ENCODE data around the gene MYO1A. TPM values are rescaled to one million over a fixed set of nuclear protein-coding genes. Genes with fewer than 3 reads are reported as not detected.
"Not testable (repeated sequence)": the region's sequence is repeated elsewhere in the genome, so short reads cannot be mapped to it uniquely, and the experiment has no call there.

The MYO1A gene
- polyA plus RNA-seq, 1 donor from 2014 or later, result not detected

GRCh38 chr12:56993346-56993745 is 56.6 kb downstream of the MYO1A start:
- no peaks in the 10 kb centered on the region for H3K27me3 Mint-ChIP-seq
- no peaks in the 10 kb centered on the region for H3K9me3 Mint-ChIP-seq
- peaks cover 5% of the 10 kb centered on the region for H3K36me3 Mint-ChIP-seq
- H3K4me3 Mint-ChIP-seq, result peak overlapping the region in 1 of 4 donors; percentile 22
- H3K4me1 Mint-ChIP-seq, result peaks cover 6 to 12% (median 10%) of the 10 kb centered on the region in 3 donors
- H3K27ac Mint-ChIP-seq, result no peak overlapping the region

- no peaks in the 10 kb centered on the region for H3K9me3 Mint-ChIP-seq
- H3K4me3 Mint-ChIP-seq, result no peak overlapping the region
- peaks cover 2% of the 10 kb centered on the region for H3K27me3 Mint-ChIP-seq
- H3K36me3 Mint-ChIP-seq, result peaks cover 5% of the 10 kb centered on the region
- peak overlapping the region in 1 of 3 donors; percentile 60 for H3K27ac Mint-ChIP-seq
- peaks cover 12 to 13% (median 13%) of the 10 kb centered on the region in 3 donors for H3K4me1 Mint-ChIP-seq
These were observed 58.3 kb downstream of the MYO1A start for GRCh38 chr12:56991319-56992246.

DNA sequence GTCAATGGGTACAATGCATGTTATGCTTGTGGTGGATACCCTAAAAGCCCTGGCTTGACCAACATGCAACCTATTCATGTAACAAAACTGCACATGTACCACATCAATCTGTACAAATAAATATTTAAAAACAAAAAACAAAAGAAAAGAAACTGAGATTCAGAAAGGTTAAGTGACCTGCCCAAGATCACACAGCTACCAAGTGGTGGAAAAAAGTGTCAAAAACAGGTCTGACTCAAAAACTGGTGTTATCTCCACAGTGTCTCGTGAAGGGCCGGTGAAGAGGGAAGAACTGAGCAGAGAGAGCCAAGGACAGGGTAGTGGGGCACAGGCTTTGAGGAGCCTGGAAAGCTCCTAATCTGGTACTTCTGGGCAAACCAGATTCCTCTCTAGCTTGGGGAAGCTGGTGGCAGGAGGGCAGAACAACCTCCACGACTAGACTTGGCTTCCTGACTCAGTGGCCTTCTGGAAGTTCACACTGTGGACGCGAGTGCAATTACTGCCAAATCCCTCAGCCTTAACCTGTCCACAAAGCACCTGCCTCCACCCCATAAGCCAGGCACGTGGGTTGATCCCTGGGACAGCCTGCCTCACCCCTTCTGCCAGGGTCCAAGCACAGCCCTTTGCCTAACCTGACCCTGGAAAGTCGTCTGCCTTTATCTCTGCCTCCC is 59.1 kb downstream of the MYO1A start:
- Mint-ChIP-seq H3K27me3 (peaks cover 2% of the 10 kb centered on the region), H3K4me1 (peaks cover 12 to 13% (median 13%) of the 10 kb centered on the region in 3 donors), H3K9me3 (no peaks in the 10 kb centered on the region), H3K36me3 (peaks cover 2% of the 10 kb centered on the region), H3K27ac (peak overlapping the region in 1 of 3 donors; percentile 60), H3K4me3 (no peak overlapping the region)

DNA sequence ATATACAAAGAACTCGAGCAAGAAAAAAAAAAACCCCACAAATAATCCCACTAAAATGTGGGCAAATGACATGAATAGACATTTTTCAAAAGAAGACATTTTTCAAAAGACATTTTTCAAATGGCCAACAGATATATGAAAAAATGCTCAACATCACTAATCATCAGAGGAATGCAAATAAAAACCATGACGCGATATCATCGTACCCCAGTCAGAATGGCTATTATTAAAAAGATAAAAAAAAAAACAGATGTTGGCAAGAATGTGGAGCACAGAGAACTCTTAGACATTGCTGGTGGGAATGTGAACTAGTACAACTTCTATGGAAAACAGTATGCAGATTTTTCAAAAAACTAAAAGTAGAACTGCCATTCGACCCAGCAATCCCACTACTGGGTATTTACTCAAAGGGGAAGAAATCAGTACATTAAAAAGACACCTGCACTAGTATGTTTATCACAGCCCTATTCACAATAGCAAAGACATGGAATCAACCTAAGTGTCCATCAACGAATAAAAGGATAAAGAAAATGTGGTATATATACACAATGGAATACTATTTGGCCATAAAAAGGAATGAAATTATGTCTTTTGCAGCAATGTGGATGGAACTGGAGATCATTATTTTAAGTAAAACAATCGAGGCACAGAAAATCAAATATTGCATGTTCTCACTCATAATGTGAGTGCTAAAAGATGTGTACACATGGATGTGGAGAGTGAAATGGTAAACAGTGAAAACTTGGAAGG is 59.9 kb downstream of the MYO1A start:
- Mint-ChIP-seq H3K4me1 (peaks cover 12 to 13% (median 13%) of the 10 kb centered on the region in 3 donors), H3K27me3 (peaks cover 4% of the 10 kb centered on the region), H3K36me3 (peaks cover 2% of the 10 kb centered on the region), H3K9me3 (no peaks in the 10 kb centered on the region), H3K27ac (no peak overlapping the region), H3K4me3 (no peak overlapping the region)

- Mint-ChIP-seq H3K36me3 (peaks cover 2% of the 10 kb centered on the region), H3K4me3 (no peak overlapping the region), H3K4me1 (peaks cover 12 to 13% (median 13%) of the 10 kb centered on the region in 3 donors), H3K9me3 (no peaks in the 10 kb centered on the region), H3K27ac (no peak overlapping the region), H3K27me3 (peaks cover 4% of the 10 kb centered on the region)
These were observed 61.7 kb downstream of the MYO1A start for GRCh38 chr12:56988207-56988739.

DNA sequence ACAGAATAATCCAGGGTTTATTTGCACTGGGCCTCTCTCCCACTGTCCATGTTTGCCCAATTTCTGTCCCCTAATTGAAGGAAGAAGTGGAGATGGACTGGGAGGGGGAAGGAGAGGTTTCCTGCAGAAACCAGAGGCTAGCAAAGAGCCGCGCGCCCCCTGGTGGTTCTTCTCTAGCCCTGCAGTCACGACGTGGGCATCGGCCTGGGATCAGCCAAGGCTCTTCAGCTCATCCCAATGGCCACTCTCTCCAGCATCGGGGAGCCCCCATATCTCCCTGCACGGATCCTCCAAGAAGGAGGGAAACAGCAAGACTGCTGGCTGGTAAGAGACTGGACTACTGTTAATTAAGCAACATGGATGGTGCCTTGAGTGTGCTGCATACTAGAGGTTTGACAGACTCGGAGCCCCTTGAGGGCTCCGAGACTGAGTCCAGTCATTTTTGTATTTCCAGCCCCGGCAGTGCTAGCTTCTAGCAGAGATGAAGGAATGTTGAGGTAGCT is 62.3 kb downstream of the MYO1A start:
- no peaks in the 10 kb centered on the region for H3K9me3 Mint-ChIP-seq
- H3K27me3 Mint-ChIP-seq, result peaks cover 4% of the 10 kb centered on the region
- H3K4me1 Mint-ChIP-seq, result peaks cover 8 to 12% (median 11%) of the 10 kb centered on the region in 3 donors
- no peaks in the 10 kb centered on the region for H3K36me3 Mint-ChIP-seq
- peak overlapping the region in 2 of 4 donors; percentile 58 to 66 for H3K4me3 Mint-ChIP-seq
- peak overlapping the region in 1 of 3 donors; percentile 71 for H3K27ac Mint-ChIP-seq

- peak overlapping the region in 1 of 3 donors; percentile 71 for H3K27ac Mint-ChIP-seq
- peaks cover 4% of the 10 kb centered on the region for H3K27me3 Mint-ChIP-seq
- peaks cover 7 to 11% (median 11%) of the 10 kb centered on the region in 3 donors for H3K4me1 Mint-ChIP-seq
- H3K4me3 Mint-ChIP-seq, result peak overlapping the region in 2 of 4 donors; percentile 58 to 66
- H3K9me3 Mint-ChIP-seq, result no peaks in the 10 kb centered on the region
- no peaks in the 10 kb centered on the region for H3K36me3 Mint-ChIP-seq
These were observed 62.9 kb downstream of the MYO1A start for GRCh38 chr12:56987011-56987410.

- not testable (repeated sequence) for H3K9me3 Mint-ChIP-seq, H3K4me1 Mint-ChIP-seq, H3K36me3 Mint-ChIP-seq, H3K27ac Mint-ChIP-seq, H3K4me3 Mint-ChIP-seq, H3K27me3 Mint-ChIP-seq
These were observed 64.2 kb downstream of the MYO1A start for GRCh38 chr12:56985714-56986113.

- peak overlapping the region in 1 of 3 donors; percentile 67 for H3K27ac Mint-ChIP-seq
- H3K9me3 Mint-ChIP-seq, result no peaks in the 10 kb centered on the region
- H3K4me1 Mint-ChIP-seq, result peaks cover 3 to 7% (median 4%) of the 10 kb centered on the region in 3 donors
- H3K36me3 Mint-ChIP-seq, result peaks cover 10% of the 10 kb centered on the region
- peaks cover 4% of the 10 kb centered on the region for H3K27me3 Mint-ChIP-seq
- no peak overlapping the region for H3K4me3 Mint-ChIP-seq
These were observed 66.5 kb downstream of the MYO1A start for GRCh38 chr12:56983386-56983785.

DNA sequence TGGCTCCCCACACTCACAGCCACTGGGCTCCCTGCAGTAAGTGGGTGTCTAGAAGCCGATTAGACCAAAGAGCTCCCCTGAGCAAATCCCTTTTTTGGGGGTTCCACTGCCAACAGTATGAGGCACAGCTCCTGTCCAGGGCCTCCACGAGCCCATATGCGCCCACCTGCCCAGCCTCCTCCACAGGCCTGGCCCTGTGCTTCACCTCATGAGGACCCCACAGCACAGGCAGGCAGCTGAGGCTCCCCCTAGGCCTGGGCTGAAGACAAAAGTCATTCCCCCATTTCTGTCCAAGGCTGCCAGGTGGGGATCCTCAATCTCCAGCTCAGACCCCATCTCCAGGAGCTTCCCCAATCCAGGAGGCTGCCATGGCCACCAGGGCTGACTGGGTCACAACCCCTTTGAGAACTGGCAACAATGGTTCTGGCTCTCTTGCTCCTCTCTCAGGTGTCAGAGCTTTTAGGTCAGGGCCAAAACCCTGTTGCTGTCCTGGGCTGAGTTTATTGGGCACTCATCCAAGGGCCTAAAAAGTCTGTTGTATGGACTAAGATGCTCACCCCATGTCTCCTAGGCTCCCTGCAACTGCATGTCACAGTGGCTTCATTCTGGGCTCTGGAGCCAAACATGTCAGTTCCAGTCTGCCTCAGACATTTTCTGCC is 67.2 kb downstream of the MYO1A start:
- not testable (repeated sequence) for H3K9me3 Mint-ChIP-seq, H3K4me3 Mint-ChIP-seq, H3K36me3 Mint-ChIP-seq, H3K27ac Mint-ChIP-seq, H3K4me1 Mint-ChIP-seq, H3K27me3 Mint-ChIP-seq

GRCh38 chr12:56980941-56981530 is 68.9 kb downstream of the MYO1A start:
- Mint-ChIP-seq H3K27me3 (peaks cover 2% of the 10 kb centered on the region), H3K9me3 (no peaks in the 10 kb centered on the region), H3K4me1 (no peaks in the 10 kb centered on the region), H3K27ac (no peak overlapping the region), H3K4me3 (no peak overlapping the region), H3K36me3 (peaks cover 14% of the 10 kb centered on the region)

DNA sequence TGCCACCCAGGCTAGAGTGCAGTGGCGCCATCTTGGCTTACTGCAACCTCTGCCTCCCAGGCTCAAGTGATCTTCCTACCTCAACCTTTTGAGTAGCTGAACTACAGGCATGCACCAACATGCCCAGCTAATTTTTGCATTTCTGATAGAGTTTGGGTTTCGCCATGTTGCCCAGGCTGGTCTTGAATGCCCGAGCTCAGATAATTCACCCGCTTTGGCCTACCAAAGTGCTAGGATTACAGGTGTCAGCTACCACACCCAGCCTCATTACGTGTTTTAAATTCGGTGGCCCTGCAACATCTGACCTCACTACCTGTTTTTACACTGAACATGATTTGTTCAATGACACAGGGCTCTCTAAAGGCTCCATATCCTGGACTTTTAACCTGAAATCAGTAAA is 69.7 kb downstream of the MYO1A start:
- Mint-ChIP-seq H3K36me3 (peaks cover 14% of the 10 kb centered on the region), H3K9me3 (peaks cover 0 to under 1% (median 0%) of the 10 kb centered on the region in 3 donors), H3K27me3 (no peaks in the 10 kb centered on the region), H3K4me1 (no peaks in the 10 kb centered on the region), H3K27ac (no peak overlapping the region), H3K4me3 (no peak overlapping the region)

- Mint-ChIP-seq H3K36me3 (peaks cover 14% of the 10 kb centered on the region), H3K27me3 (no peaks in the 10 kb centered on the region), H3K27ac (no peak overlapping the region), H3K4me3 (no peak overlapping the region), H3K9me3 (peaks cover 0 to 2% (median 0%) of the 10 kb centered on the region in 3 donors), H3K4me1 (no peaks in the 10 kb centered on the region)
These were observed 70.3 kb downstream of the MYO1A start for GRCh38 chr12:56979628-56980027.

Measured in IgD-negative memory B cell (primary cell).